DMS79 treated with DMSO at 0.1 percent for 48 hours (cell line): Measurements from ENCODE around the gene CACNA1I.
A peak's percentile ranks its signal among the peaks of the same experiment; 100 is the strongest.
"Not testable (repeated sequence)": the region's sequence is repeated elsewhere in the genome, so short reads cannot be mapped to it uniquely, and the experiment has no call there.

Experiments
- DNase-seq: peaks from one replicate; lab custom pipeline; 2025; lab: John Stamatoyannopoulos, UW

Gene CACNA1I

DNA sequence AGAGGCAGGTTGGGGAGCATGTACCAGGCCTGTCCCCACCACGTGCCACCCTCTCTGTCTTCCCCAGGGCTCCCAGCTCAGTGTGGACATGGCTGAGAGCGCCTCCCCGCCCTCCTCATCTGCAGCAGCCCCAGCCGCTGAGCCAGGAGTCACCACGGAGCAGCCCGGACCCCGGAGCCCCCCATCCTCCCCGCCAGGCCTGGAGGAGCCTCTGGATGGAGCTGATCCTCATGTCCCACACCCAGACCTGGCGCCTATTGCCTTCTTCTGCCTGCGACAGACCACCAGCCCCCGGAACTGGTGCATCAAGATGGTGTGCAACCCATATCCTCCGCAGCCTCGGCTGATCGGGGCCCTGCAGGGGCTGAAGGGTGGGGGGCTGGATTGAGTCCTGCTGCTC lies at the start of gene CACNA1I:
Gene CACNA1I (plus strand): TSS at position 89 of the 400 bp plus-strand sequence. CDS start 0 bp downstream, at position 89.
- DNase-seq, result no peak

DNA sequence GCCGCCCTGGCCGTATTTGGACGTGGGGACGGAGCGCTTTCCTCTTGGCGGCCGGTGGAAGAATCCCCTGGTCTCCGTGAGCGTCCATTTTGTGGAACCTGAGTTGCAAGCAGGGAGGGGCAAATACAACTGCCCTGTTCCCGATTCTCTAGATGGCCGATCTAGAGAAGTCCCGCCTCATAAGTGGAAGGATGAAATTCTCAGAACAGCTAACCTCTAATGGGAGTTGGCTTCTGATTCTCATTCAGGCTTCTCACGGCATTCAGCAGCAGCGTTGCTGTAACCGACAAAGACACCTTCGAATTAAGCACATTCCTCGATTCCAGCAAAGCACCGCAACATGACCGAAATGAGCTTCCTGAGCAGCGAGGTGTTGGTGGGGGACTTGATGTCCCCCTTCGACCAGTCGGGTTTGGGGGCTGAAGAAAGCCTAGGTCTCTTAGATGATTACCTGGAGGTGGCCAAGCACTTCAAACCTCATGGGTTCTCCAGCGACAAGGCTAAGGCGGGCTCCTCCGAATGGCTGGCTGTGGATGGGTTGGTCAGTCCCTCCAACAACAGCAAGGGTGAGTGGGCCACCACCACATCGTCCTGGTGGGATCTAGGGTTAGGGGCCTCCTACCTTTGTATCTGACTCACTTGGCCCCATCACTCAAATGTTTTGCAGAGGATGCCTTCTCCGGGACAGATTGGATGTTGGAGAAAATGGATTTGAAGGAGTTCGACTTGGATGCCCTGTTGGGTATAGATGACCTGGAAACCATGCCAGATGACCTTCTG lies 49.3 kb upstream of the CACNA1I start:
- DNase-seq, result peak; percentile 11

DNA sequence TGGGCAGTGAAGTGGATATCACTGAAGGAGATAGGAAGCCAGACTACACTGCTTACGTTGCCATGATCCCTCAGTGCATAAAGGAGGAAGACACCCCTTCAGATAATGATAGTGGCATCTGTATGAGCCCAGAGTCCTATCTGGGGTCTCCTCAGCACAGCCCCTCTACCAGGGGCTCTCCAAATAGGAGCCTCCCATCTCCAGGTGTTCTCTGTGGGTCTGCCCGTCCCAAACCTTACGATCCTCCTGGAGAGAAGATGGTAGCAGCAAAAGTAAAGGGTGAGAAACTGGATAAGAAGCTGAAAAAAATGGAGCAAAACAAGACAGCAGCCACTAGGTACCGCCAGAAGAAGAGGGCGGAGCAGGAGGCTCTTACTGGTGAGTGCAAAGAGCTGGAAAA lies 48.5 kb upstream of the CACNA1I start:
- not testable (repeated sequence) for DNase-seq

DNA sequence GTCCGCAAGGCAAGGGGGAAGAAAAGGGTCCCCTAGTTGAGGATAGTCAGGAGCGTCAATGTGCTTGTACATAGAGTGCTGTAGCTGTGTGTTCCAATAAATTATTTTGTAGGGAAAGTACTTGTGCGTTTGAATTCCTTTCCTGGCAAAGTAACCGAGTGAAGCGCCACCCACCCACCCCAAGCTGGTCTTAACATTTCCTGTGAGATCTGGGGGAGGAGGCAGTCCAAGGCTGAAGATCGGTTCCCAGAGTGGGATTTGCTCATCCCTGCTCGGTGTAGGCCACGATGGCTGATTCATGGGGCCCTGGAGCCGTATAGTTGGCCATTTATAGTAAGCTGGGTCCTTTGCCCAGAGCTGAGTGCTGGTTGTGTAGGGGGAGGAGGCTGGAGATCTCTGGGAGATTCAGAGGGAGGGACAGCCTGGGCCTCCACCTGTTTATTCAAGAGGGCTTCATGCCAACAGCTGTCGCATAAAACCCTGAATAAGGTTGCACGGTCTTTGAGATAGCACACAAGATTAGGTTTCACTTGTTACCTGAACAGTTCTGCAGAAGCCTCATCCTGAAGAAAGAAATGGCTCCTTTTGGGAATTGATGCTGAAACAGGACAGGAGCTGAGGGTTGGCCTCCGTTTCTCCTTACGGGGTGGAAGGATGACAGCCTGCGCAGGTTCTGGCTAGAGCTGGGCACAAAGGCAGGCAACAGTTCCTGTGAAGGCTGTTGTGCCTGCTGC lies 47.8 kb upstream of the CACNA1I start:
- DNase-seq, result peak; percentile 49

DNA sequence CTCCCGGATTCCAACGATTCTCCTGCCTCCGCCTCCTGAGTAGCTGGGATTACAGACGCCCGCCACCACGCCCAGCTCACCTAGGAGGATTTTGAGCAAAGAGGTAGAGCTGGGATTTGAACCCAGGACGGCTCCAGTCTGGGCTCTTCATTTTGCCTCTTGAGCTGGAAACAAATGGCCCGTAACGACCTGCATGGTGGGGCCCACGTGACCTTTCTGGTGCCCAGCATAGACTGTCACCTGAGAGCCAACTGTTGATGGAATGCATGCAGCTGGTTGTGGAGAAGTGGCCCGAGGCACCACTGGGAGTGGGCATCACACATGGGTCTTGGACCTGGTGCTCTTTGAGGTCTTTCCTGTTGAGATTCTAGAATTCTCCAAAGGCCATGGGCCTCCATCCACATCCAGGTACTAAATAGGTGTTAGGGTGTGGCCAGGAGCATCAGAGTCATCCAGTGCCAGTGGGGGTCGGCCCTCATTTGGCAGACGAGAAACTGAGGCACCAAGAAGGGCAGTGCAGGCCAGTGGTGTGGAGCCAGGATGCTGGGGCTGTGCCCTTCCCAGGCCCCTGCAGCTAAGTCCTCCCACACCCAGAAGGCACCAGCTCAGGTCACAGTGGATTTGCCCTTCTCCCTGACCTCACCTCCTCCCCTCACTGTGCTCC lies 46.3 kb upstream of the CACNA1I start:
- DNase-seq, result no peak

DNA sequence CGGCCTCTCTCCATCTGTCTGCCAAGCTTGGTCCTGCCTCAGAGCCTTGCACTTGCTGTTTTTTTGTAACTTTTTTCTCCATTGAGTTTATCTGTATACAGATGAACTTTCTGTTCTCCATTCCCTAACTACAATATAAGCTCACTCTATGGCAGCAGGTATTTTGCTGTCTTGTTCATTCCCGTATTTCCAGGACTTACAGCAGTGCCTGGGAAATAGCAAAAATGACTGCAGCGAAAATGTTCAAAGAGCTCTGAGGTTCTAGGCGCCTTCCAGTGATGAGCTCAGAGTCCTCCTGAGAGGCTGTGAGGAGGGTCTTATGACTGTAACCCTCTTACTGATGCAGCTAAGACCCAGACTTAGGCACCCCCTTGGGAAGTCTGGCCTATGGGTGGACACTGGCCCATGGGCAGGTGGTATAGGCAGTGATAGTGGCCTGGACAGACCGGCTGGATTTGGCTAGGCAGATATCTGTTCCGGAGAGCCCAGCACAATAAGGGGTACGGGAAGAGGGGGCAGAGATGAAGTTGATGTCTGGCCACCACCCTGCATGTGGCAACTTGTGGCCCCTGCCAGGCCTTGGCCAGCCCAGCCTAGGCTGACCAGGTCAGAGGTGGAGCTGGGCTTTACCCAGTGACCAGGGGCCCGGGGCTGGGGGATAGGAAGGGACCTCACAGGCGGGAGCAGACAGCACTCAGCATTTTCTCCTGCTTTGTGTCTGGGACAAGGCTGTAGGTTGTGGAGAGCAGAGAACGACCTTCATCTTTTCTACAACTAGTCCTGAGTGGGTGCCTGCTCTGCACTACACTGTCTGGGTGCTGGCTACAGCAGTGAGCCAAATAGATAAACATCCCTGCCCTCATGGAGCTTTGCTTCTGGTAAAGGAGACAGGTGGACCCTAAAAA lies 45.5 kb upstream of the CACNA1I start:
- no peak for DNase-seq

DNA sequence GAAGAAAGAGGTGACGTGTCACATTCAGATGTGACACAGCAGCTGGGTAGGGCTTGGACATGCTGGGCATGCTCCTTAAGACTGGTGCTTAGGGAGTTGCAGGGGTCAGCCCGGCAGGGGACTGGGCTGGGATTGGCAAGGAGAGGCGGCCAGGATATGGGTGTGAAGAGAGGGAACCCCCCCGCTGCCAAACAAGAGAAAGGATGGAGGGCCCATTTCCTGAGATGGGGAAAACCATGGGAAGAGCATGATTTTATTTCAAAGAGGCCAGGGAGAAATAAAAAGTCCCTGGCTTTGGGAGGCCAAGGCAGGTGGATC lies 44.9 kb upstream of the CACNA1I start:
- DNase-seq, result no peak

DNA sequence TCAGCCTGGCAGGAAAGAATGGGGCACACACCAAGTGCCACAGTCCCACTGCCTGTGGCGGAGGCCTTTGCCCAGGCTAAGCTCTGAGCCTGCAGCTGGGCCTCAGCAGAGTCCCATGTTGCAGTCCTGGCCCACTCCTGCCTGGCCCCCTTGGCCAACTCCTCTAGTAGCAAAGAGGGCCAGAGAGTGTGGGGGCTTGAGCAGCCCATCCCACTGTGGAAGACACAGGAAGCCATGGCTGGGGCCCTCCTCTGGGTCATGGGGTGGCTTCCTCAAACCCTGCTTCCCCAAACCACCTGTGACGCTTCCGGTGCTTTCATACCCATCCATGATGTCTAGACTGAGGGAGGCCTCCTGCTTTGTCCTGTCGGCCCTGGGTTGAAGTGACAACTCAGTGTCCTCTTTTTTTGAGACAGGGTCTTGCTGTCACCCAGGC lies 43.8 kb upstream of the CACNA1I start:
- DNase-seq, result no peak

DNA sequence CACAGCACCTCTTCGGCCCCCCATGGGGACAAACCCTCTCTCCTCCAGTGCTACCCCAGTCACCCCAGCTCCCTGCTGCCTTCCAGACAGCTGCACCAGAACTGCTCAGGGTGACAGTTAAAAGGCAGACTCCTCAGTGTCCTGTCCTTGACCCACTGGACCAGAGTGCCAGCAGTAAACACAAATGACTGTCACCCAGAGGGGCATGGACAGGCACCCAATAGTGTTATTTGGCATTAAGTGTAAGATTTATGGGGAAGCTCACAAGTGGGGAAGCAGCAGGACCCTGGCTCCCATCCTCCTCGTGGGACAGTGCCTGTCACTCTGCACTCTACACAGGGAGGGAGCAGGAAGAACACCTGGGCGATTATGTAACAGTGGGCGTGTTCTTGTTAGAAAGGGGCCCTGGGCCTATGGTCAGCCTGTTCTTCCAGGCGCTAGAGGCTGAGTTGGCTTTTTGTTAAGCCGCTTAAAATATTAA lies 43.0 kb upstream of the CACNA1I start:
- DNase-seq, result no peak

DNA sequence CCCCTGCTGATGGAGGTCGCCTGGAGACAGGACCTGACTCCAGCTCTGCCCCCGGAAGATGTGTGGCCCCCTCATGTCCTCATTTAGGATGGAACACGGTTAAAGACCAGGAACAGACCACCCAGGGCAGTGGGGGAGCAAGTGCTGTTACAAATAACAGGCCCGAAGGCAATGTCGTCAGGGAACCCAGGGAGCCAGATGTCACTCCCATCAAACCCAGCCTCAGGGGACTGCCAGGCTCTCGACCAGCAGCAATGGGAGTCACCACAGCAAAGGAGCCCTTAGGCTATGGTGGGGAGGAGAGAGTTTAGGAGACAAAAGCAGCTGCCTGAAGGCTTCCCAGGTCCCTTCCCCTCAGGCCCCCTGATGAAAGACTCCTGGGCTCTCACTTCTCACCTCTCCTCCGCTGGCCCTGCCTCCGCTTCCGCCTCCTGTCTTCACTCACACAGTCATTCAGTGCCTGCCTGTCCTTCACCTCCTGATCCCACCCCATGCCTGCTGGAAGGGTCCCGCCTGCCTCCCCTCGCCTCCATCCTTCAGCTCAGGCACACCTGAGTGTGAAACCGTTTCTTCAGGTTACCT lies 42.4 kb upstream of the CACNA1I start:
- DNase-seq, result peak; percentile 19

DNA sequence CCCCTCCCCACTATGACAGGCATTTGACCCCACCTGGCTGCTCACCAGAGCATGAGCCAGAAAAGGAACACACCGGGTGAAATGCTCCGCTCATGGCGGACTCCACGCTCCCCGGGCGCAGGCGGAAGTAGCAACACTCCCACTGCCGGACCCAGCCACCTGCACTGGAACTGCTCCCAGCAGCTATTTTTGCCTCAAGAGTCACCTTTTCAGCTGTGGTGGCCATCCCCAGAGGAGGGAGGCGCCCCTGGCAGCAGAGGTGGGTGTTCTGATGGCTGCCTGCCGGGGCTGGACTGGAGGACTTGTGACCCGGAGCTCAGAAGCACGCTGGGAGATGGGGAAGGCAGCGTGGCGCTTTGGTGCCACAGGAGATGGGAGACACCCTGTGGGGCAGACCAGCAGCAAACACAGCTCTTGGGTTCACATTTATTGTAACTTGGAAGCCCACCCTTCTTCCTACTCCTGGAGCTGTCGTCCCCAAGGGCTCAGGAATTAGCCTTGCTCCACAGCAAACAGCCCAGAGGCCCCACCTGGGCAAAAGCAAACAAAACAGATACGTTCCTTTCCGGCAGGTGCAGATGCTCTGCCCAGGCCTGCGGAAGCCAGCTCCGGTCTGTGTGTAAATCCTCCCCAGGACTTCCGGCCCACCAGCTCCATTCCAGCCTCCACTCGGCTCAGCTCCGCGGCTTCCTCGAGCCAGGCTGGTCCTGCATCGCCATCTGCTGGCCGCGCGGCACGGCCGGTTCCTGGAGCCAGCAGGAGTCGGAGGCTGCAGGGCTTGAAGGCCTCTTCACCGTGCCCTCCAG lies 41.7 kb upstream of the CACNA1I start:
- DNase-seq, result peak; percentile 77

DNA sequence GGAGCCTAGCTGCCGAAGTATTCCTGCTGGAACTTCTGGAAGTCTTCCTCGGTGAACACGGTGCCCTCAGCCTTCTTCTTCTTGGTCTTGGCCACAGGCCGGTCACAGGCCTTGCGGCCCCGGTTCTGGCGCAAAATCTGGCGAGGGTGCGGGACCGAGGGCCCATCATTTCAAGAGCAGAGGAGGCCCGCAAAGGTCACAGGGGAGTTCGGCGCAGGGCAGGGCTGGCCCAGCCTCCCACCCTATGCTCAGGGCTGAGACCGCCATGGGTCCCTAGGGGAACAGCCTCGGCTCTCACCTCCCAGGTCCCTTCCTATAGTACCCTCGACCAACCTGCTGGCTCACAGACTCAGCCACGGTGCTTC lies 41.1 kb upstream of the CACNA1I start:
- no peak for DNase-seq

DNA sequence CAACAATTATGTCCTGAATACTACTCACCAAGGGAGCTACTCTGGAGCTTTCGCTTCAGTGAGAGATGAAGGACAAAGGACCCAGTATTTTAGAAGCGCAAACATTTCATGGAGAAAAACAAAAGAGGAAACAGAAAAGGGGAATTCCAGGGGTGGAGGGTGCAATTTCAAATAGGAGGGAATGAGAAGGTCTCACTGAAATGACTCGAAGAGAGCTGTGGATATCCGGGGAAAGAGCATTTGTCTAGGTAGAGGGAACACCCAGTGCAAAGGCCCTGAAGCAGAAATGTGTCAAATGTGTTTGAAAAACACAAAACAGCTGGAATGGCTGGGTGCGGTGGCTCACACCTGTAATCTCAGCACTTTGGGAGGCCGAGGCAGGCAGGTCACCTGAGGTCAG lies 40.4 kb upstream of the CACNA1I start:
- DNase-seq, result no peak

DNA sequence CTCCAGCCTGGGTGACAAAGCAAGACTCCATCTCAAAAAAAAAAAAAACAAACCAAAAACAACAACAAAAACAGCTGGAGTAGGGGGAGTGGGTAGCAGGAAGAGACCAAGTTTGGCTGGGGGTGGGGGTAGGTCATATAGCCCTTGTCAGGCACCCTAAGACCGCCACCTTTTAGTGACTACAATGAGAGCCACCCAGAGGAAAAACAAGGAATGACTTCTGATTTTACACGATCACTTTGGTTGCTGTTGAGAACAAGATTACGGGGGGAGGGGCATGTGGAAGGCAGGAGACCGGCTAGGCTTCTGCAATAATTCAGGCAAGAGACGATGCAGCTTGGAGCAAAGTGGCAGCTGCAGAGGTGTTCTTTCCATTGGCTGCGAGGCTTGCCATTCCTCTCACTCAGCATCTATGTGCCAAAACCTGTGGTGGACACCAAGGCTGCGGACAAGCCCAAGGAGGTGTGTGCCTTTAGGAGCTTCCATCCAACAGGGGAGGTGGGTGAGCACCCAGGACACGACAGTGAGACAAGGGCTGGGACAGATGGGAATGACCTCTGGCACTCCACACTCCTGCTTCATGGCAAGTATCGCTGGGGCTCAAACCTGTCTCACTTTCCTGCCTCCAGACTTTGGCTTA lies 39.7 kb upstream of the CACNA1I start:
- no peak for DNase-seq

DNA sequence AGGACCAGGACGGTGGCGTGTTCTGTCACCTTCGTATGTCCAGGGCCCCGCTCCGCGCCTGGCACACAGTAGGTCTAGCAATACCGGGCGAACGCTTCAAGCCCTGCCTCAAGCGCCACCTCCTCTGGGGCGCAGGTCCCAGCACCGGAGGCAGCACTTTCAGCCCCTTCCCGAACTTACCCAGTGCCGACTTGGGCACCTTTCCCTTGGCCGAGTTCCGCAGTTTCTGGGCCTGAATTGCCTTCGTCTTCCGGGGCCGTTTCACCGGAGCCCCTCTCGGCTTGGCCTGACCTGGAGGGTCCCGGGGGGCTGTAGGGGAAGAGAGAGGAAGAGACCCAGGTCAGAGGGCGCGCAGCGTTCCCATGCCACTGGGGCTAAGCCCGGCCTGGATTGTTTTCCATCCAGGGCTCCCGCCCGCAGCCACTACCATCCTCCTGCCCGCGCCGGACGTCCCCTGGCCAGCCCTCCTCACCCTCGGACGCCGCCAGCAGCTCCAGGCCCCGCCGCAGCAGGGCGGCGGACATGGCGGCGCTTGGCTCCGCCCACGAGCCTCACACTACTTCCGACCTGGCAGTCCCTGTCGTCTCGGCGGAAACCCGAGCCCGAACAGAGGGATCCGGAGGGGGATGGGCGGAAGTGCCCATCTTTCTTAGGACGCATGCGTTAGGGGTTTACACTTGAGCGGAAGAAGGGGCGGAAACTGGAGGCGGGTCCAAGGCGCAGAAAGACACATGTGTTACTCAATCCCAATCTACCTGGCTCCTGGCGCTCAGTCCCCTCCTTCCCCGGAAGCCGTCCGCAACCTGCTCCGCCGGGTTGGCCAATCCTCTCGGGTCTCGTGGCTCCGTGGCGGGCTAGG lies 38.1 kb upstream of the CACNA1I start, which contains the start of gene RPS19BP1:
Gene RPS19BP1 (minus strand): TSS at position 534 of the 859 bp plus-strand sequence. CDS start 10 bp downstream, at position 524.
- peak; percentile 93 for DNase-seq

DNA sequence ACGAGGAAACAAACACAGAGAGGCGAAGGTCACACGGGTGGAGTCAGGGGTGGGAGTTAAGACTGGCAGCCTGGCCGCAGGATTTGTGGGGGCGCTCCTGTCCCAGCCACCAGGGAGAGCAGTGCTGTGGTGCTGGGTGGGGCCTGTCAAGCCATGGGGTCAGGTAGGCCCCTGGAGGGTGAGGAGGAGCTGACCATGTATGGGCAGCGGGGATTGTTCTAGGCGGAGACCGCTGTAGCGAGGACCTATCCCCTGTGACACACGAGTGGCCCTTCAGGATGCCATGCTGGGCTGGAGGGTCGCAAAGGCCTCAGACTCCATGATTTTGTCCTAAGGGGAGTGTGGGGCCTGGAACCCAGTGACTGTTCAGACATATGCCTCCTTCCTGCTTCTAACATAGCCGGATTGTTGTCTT lies 36.5 kb upstream of the CACNA1I start:
- no peak for DNase-seq

DNA sequence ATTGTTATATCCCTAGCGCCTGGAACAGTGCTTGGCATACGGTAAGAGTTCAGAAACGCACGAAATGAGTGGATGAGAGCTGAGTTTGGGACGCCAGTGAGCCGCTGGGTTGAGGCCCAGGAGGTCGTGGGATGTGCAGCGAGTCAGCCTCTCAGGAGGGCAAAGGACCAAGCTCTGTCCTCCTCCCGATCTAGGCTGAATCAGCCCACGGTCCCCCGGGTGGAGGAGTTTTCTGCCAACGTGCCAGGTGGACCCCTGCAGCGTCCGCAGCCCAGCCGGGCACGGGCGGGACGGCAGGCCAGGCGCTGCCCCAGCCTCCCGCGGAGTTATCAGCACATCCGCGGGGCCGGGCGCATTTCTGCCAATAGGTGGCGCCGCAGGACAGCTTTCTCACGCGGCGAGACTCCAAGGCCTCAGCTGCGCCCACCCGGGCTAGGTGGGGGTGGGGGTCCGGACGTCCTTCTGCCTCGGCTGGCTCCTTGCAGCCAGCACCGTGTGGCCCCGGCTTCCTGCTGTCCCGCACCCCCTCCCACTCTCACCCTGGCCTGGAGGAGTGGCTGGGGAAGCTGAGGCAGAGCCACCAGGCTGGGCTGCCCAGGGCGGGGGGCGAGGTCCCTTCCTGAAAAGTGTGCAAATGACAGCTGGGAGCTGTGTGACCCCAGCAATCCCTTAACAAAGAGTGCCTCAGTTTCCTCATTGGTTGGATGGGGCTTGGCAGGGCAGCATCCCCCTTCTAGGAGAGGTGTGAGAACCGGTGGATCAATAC lies 35.8 kb upstream of the CACNA1I start:
- DNase-seq, result peak; percentile 29

DNA sequence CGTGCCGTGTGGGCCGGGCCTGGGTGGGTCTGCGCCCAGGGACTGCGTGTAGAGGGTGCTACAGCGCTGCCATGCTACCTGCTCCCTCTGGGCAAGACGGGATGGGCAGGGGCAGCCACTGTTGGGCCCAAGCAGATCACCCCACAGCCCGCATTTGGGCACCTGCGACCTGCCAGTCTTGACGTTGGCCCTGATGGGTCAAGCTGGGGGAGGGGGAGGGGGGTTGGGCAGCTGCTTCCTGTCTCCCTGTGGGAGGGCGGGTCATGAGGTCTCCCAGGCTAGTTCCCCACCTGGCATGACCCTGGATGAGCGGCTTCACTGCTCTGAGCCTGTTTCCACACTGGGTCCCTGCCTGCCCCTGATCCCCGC lies 35.2 kb upstream of the CACNA1I start:
- no peak for DNase-seq
